GM19239 (cell line): ENCODE results near the gene MTHFS.
"Not testable (repeated sequence)": the region's sequence is repeated elsewhere in the genome, so short reads cannot be mapped to it uniquely, and the experiment has no call there.

Source experiments
- DNase-seq: peaks from one replicate; pipeline ENCODE4 v3.0.0; 2011; ENCODE audit warnings: low spot score; ENCODE audit not compliant: insufficient read length
- FAIRE-seq: peaks from 2 replicates; lab custom pipeline; 2011; peaks lifted over from hg19 to GRCh38; lab: Jason Lieb, UNC

The MTHFS gene

GRCh38 chr15:79916502-79917132 lies 19.8 kb upstream of the MTHFS start:
- DNase-seq (no peak), FAIRE-seq (no peak)

DNA sequence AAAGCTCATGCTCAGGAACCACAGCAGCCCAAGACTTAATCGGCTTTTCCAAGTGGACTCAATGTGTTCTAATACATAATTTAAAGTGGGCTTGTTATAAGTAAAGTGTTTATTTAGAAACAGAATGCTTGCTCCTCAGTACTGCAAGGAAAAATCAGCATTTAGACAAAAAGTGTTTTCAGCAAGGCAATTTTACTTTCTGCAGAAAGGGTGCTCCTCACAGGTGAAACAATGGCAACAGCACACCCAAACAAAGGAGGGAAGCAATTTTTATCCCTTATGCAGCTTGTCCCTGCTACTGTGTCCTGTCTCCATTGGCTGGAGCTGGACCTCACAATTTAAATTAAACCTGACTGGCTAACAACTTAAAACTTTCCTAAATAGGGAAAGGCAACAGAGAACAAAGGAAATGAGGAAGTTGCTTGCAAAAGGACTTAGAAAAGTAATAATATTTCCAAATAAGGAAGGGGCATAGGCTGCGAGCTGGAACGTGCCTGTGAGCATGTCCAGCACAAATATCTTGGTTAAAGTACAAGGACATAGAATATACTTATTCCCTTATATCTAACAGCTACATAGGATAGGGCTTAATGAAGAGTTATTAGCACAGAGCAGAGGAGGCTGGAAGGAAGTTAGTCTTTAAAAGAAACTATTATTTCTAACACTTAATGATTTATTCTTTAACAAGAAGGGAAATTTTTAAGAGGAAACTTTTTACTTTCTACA lies 19.1 kb upstream of the MTHFS start:
- not testable (repeated sequence) for FAIRE-seq, DNase-seq

DNA sequence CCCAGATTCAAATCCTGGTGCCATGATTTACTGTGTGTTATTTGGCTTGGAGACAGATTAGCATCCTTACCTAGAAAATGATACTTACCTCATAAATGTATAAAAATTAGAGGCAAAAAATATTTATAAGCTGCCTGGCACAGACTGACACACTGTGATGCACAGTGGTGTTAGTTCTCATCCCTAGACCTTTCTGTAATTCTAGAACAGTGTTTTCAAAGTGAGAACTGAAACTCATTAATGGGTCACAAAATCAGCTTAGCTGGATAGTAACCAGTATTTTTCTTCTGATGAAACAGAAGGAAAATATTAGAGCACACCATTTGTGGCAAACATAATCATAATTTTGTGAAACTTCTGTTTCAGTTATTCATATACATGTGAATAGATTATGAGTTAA lies 17.9 kb upstream of the MTHFS start:
- no peak for DNase-seq
- FAIRE-seq, result no peak

DNA sequence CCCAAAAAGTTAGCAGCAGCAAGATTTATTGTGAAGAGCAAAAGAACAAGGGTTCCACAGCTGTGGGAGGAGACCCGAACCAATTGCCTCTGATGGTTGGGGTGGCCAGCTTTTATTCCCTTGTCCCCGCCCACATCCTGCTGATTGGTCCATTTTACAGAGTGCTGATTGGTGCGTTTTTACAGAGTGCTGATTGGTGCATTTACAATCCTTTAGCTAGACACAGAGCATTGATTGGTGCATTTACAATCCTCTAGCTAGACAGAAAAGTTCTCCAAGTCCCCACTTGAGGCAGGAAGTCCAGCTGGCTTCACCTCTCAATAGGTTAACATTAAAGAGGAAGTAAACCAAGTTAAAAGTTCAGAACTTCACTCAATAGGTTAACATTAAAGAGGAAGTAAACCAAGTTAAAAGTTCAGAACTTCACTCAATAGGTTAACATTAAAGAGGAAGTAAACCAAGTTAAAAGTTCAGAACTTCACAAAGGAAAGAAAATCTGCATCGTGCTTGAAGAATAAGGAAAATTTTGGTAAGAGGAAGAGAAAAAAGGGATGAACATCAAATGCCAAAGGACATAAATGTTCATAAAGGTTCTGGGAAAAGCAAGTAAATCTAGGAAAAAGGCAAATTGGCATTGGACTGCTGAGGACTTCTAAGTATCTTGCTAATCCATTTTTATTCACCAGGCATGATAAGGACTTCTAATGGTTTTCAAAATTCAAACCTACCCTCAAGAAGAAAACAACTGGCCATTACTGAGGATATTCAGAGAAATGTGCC lies 12.9 kb upstream of the MTHFS start:
- FAIRE-seq, result peak; percentile 98
- DNase-seq, result not testable (repeated sequence)

GRCh38 chr15:79904271-79904670 lies 7.5 kb upstream of the MTHFS start:
- DNase-seq (no peak), FAIRE-seq (no peak)

- no peak for DNase-seq
- no peak for FAIRE-seq
These were observed 6.8 kb upstream of the MTHFS start for GRCh38 chr15:79903626-79904025.

DNA sequence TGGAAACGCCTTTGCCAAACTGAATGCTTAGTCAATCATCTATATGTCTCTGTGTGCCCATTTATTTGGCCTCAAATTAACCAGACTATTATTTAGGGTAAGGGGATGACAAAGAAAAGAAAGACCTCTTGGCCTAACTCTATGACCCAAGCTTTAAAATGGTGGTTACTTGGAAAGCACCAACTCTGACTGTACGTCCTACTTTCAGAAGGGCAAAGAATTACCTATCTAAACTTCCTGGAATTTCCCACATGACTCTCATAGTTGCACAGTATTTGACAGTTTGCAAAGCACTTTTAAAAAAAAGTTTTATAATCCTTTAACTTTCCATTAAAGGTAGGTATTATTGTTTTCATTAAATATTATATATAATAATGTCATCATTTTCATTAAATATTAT lies 6.3 kb upstream of the MTHFS start:
- FAIRE-seq, result no peak
- DNase-seq, result no peak

DNA sequence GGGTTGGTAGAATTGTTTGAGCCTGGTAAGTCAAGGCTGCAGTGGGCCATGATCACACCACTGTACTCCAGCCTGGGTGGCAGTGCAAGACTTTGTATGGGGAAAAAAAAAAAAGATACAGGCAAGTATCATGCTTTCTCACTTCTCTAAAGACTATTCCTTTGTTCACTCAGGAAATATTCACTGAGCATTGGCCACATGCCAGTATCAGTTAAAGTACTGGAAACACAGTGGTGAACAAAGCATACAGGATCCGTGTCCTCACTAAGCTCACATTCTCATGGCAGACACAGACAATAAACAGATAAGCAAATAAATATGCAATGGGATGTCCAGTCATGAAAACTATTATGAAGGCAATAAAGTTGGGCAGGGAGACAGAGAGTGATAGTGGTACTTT lies 5.1 kb upstream of the MTHFS start:
- DNase-seq (no peak), FAIRE-seq (peak; percentile 65)

DNA sequence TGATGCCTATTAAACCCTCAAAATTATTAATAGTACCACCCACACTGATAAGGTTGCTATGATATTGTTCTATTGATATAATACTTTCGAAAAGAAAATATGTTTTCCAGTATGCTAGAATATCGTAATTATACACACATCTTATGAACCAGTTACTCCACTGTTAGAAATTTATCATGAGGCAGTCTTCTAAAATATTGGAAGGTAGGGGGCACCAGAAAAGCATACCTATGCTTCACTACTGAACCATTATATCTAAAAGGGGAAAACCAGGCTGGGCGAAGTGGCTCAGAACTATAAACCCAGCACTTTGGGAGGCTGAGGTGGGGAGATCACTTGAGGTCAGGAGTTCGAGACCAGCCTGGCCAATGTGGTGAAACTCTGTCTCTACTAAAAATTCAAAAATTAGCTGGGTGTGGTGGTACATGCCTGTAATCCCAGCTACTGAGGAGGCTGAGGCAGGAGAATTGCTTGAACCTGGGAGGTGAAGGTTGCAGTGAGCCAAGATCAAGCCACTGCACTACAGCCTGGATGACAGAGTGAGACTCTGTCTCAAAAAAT lies 4.1 kb upstream of the MTHFS start:
- FAIRE-seq, DNase-seq: not testable (repeated sequence)

- FAIRE-seq, result no peak
- no peak for DNase-seq
These were observed 3.3 kb upstream of the MTHFS start for GRCh38 chr15:79900087-79900486.

DNA sequence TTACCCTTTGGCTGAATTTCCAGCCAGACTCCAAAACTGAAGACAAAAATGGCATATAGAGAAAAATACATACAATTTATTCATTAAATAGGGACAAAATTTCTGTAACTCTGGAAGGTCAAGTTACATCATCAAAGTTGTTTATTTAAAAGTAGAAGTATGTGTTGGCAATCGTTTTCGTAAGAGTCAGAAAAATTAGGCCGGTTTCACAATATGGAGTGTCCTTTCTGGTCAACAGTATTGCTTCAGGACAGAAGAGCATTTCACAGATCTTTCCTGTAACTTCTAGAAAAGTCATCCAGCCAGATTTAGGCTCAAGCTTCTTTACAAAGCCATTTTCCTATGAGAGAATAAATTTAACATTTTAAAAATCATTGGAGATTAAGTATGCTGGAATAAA lies 2.0 kb upstream of the MTHFS start:
- DNase-seq, FAIRE-seq: not testable (repeated sequence)

DNA sequence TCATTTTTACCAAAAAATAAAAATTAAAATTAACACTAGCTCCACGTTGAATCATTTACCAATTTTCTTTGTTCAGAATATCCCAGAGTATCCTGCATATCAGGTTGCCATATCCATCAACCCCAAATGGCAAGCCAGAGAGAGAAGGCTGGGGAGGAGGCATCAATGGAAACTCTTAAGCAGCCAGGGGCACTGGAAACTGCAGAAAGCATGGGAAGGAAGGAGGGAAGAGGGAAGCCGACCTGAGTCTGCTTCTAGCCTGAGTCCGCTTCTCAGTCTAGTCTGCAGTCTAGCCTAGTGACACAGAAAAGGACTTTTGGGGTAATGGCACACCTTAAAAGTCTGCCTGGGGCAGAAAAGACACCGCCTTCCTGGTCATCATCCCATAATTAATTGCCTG lies 1.6 kb upstream of the MTHFS start:
- DNase-seq, result no peak
- peak; percentile 8 for FAIRE-seq

- FAIRE-seq (peak; percentile 18), DNase-seq (no peak)
These were observed 893 bp upstream of the MTHFS start for GRCh38 chr15:79897701-79898113.

- no peak for DNase-seq
- peak; percentile 61 for FAIRE-seq
These were observed 515 bp upstream of the MTHFS start for GRCh38 chr15:79897380-79897678.

GRCh38 chr15:79896131-79896633 lies 632 bp downstream of the MTHFS start:
- peak; percentile 90 for FAIRE-seq
- peak; percentile 6 for DNase-seq

GRCh38 chr15:79887054-79887930 lies 9.5 kb downstream of the MTHFS start:
- FAIRE-seq, result no peak

DNA sequence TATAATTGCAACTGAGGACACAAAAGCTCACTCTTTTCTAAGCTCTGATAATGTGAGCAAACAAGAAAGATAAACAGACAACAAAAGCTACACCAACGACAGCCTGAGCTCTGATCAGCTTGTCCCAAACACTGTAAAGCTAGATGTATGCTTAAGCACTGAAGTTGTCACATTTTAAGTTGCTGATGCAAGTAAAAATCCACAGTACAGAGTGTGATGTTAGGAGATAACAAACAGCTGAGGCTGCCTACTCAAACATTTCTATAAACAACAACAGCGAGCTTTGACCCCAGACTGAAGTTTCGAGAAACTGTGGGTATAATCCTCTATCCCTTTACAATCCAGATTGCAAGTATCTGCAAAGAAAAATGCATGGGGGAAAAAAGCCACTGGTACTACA lies 10.7 kb downstream of the MTHFS start:
- FAIRE-seq (no peak), DNase-seq (no peak)

More at GRCh38 chr15:79887054-79887930, 9.5 kb downstream of the MTHFS start:
- DNase-seq, result no peak

DNA sequence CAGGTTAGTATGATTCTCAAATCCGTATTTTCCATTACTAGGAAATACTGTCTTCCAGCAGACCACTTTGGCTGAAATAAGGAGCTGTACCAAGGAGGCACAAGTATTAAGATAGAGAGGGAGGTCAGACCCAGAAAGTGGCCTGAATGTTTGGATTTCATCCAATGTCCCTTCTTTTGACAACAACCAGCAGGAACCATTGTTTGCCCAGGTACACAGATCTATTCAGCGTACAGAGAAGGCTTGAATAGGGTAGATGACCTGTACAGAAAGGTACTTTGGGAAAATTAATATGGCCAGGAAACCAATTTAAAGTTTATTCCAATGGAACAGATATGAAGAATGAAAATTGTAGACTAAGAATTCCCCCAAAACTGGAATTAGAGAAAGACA lies 12.6 kb downstream of the MTHFS start:
- no peak for DNase-seq
- no peak for FAIRE-seq

DNA sequence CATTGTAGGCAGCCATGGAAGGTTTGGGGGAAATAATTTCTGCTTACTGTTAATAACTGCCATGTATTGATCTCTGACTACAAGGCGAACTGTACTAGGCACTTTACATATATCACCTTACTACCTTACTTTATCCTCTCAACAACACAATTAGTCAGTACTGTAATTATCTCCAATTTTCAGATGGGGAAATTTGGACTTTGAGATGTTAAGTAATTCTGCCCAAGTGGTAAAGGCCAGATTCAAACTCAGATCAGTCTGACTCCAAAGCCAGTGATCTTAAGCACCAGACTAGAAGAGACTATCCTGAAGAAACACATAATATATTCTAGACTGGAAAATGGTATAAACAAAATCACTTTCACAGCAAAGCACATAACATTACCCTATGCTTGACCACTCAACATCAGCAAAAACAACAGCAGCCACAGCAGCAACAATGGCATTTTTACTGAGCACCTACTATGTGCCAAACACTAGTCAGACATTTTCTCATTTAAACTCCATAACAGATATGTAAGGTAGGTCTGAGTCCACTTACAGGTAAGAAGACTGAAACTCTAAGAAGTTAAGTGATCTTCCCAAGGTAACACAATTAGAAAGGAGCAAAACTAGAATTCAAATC lies 13.1 kb downstream of the MTHFS start:
- DNase-seq (no peak), FAIRE-seq (no peak)
